GM12801 (cell line): ENCODE measurements around the gene OR11H7.

Experiments
- CTCF ChIP-seq: IDR thresholded peaks from one replicate; pipeline ENCODE4 v1.5.1; 2011; ENCODE audit warnings: control low read depth; ENCODE audit not compliant: insufficient read length; ENCODE audit errors: extremely low read depth

The OR11H7 gene

GRCh38 chr14:20228681-20229080, at the start of gene OR11H7:
Gene OR11H7 (plus strand): TSS chr14:20228981.
- no peak for TF ChIP-seq CTCF

- no peak for TF ChIP-seq CTCF
Observed at GRCh38 chr14:20179218-20179617, 49.6 kb upstream of the OR11H7 start.

GRCh38 chr14:20179880-20180279, 48.9 kb upstream of the OR11H7 start:
- TF ChIP-seq CTCF, result no peak

- TF ChIP-seq CTCF, result no peak
Observed at GRCh38 chr14:20180486-20180885, 48.3 kb upstream of the OR11H7 start.

GRCh38 chr14:20184181-20184580, 44.6 kb upstream of the OR11H7 start:
- TF ChIP-seq CTCF, result no peak

GRCh38 chr14:20190596-20190995, 38.2 kb upstream of the OR11H7 start, which contains the start of gene OR11G2:
Gene OR11G2 (plus strand): TSS chr14:20190896. CDS start chr14:20197438, 6,542 bp downstream.
- TF ChIP-seq CTCF, result no peak

GRCh38 chr14:20191396-20191795, 37.4 kb upstream of the OR11H7 start:
- TF ChIP-seq CTCF, result no peak

GRCh38 chr14:20194101-20194500, 34.7 kb upstream of the OR11H7 start:
- TF ChIP-seq CTCF, result no peak
